Karpas-422 (cell line): Measurements from ENCODE around the gene KIF1B. TPM values are rescaled to one million over a fixed set of nuclear protein-coding genes. Genes with fewer than 3 reads are reported as not detected.
"Not testable (repeated sequence)": the region's sequence is repeated elsewhere in the genome, so short reads cannot be mapped to it uniquely, and the experiment has no call there.

Source experiments
- DNase-seq: peaks from one replicate; pipeline ENCODE4 v3.0.0-alpha.2; 2015
- H2AFZ ChIP-seq: fragments of 200-600 bp; sonication (generic); 2 replicates; pipeline ENCODE4 v1.6.1; 2014; ENCODE audit warnings: antibody characterized with exemption, low read length, mixed read lengths
- H3K27ac ChIP-seq: fragments of 200-600 bp; sonication (generic); 2 replicates; pipeline ENCODE4 v1.5.1; 2014; ENCODE audit warnings: mild to moderate bottlenecking, low read length, moderate library complexity
- H3K27me3 ChIP-seq: fragments of 200-600 bp; sonication (generic); 2 replicates; pipeline ENCODE4 v1.6.1; 2014; ENCODE audit warnings: low read length, mixed read lengths
- H3K36me3 ChIP-seq: fragments of 200-600 bp; sonication (generic); 2 replicates; pipeline ENCODE4 v1.6.1; 2014; ENCODE audit warnings: low read length, mixed read lengths; ENCODE audit not compliant: insufficient read depth
- H3K4me1 ChIP-seq: fragments of 200-600 bp; sonication (generic); 2 replicates; pipeline ENCODE4 v1.6.1; 2014; ENCODE audit warnings: mild to moderate bottlenecking, low read length, mixed read lengths
- H3K4me2 ChIP-seq: fragments of 200-600 bp; sonication (generic); 2 replicates; pipeline ENCODE4 v1.6.1; 2014; ENCODE audit warnings: low read length, low read depth, mild to moderate bottlenecking; ENCODE audit not compliant: poor library complexity, severe bottlenecking
- H3K4me3 ChIP-seq: fragments of 200-600 bp; sonication (generic); 2 replicates; pipeline ENCODE4 v1.5.1; 2014; ENCODE audit warnings: mild to moderate bottlenecking, antibody characterized with exemption, low read length, mixed read lengths
- H3K79me2 ChIP-seq: fragments of 200-600 bp; sonication (generic); 2 replicates; pipeline ENCODE4 v1.6.1; 2014; ENCODE audit warnings: mild to moderate bottlenecking, low read length, mixed read lengths
- H3K9ac ChIP-seq: fragments of 200-600 bp; sonication (generic); 2 replicates; pipeline ENCODE4 v1.6.0; 2014; ENCODE audit warnings: low read length
- H3K9me2 ChIP-seq: fragments of 200-600 bp; sonication (generic), shearing (Covaris generic); replicated peaks from 2 replicates; pipeline ENCODE4 v1.6.0; 2014; ENCODE audit warnings: mild to moderate bottlenecking, low read length, moderate library complexity; ENCODE audit not compliant: insufficient read depth
- H3K9me3 ChIP-seq: fragments of 300-700, 200-600 bp; sonication (generic); 2 replicates; pipeline ENCODE4 v1.6.1; 2014; ENCODE audit warnings: low read length, mixed read lengths
- H4K20me1 ChIP-seq: fragments of 200-600 bp; sonication (generic); 2 replicates; pipeline ENCODE4 v1.6.1; 2014; ENCODE audit warnings: mild to moderate bottlenecking, antibody characterized with exemption, low read length, low read depth; ENCODE audit not compliant: insufficient read depth
- total RNA-seq: library from RNA; depleted of rRNA; stranded (reverse); fragments of >200 nt; shearing (Covaris generic); gene quantifications from 2 replicates; pipeline ENCODE4 v1.2.3, GENCODE V29; 2014; ENCODE audit warnings: low replicate concordance

Gene KIF1B
- total RNA-seq, 1 experiment from 2014 or later, result 3.7 TPM

DNA sequence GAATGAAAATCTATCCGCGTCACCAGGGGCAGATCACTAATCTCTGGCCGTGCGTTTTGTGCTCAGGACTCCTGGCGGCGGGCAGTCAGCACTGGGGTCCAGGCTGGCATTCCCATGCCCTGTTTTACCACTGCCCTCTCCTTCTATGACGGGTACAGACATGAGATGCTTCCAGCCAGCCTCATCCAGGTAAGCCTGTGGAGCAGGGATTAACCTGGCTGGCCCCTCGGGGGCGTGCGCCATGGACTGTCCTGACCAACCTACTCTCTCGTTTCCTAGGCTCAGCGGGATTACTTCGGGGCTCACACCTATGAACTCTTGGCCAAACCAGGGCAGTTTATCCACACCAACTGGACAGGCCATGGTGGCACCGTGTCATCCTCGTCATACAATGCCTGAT is 209.0 kb downstream of the KIF1B start:
- no peaks in the 10 kb centered on the region for H3K79me2 ChIP-seq
- DNase-seq, result peak; percentile 32
- H3K9me3 ChIP-seq, result no peaks in the 10 kb centered on the region
- H4K20me1 ChIP-seq, result no peaks in the 10 kb centered on the region
- peaks cover 26% of the 10 kb centered on the region for H3K36me3 ChIP-seq
- no peaks in the 10 kb centered on the region for H3K27me3 ChIP-seq
- H2AFZ ChIP-seq, result no peak overlapping the region
- H3K9ac ChIP-seq, result no peak overlapping the region
- H3K27ac ChIP-seq, result no peak overlapping the region
- H3K9me2 ChIP-seq, result no peaks in the 10 kb centered on the region
- no peaks in the 10 kb centered on the region for H3K4me1 ChIP-seq
- H3K4me3 ChIP-seq, result no peak overlapping the region
- H3K4me2 ChIP-seq, result no peak overlapping the region

- no peaks in the 10 kb centered on the region for H3K27me3 ChIP-seq
- H2AFZ ChIP-seq, result no peak overlapping the region
- no peak for DNase-seq
- no peaks in the 10 kb centered on the region for H3K9me2 ChIP-seq
- H3K9me3 ChIP-seq, result no peaks in the 10 kb centered on the region
- H4K20me1 ChIP-seq, result no peaks in the 10 kb centered on the region
- H3K27ac ChIP-seq, result no peak overlapping the region
- no peak overlapping the region for H3K9ac ChIP-seq
- H3K4me3 ChIP-seq, result no peak overlapping the region
- peaks cover 14% of the 10 kb centered on the region for H3K36me3 ChIP-seq
- H3K4me1 ChIP-seq, result no peaks in the 10 kb centered on the region
- no peak overlapping the region for H3K4me2 ChIP-seq
- no peaks in the 10 kb centered on the region for H3K79me2 ChIP-seq
Measured at GRCh38 chr1:10421637-10422036, 211.3 kb downstream of the KIF1B start.

DNA sequence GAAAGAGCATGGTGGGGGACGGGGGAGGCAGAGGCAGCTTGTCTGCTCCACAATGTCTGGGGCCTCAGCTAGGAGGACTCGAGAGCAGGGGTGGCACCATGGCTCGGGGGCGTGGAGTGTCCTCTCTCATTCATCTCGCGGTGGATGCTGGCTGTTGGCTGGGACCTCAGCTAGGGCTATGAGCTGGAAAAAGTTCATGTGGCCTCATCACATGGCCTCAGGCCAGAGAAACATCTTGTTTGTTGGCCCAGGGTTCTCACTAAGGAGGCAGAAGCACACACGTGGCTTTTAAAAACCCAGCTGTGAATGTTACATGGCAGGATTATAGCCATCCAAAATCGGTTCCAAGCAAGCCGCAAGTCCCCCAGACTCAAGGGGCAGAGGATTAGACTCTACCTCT is 213.7 kb downstream of the KIF1B start:
- no peak overlapping the region for H2AFZ ChIP-seq
- no peak overlapping the region for H3K27ac ChIP-seq
- no peaks in the 10 kb centered on the region; the same call in 1 of the 2 replicates for H3K36me3 ChIP-seq
- no peaks in the 10 kb centered on the region for H3K9me2 ChIP-seq
- H3K9me3 ChIP-seq, result no peaks in the 10 kb centered on the region
- no peak overlapping the region for H3K4me2 ChIP-seq
- no peaks in the 10 kb centered on the region; the same call in 1 of the 2 replicates for H3K27me3 ChIP-seq
- H3K79me2 ChIP-seq, result no peaks in the 10 kb centered on the region
- no peak for DNase-seq
- H3K4me1 ChIP-seq, result no peaks in the 10 kb centered on the region
- no peak overlapping the region for H3K4me3 ChIP-seq
- no peaks in the 10 kb centered on the region for H4K20me1 ChIP-seq
- H3K9ac ChIP-seq, result no peak overlapping the region

GRCh38 chr1:10424651-10425050 is 214.3 kb downstream of the KIF1B start:
- no peak for DNase-seq
- H3K4me2 ChIP-seq, result no peak overlapping the region
- H3K9me2 ChIP-seq, result no peaks in the 10 kb centered on the region
- H3K27ac ChIP-seq, result no peak overlapping the region
- no peaks in the 10 kb centered on the region; the same call in 1 of the 2 replicates for H3K36me3 ChIP-seq
- no peaks in the 10 kb centered on the region for H3K9me3 ChIP-seq
- H3K4me1 ChIP-seq, result peaks cover 4% of the 10 kb centered on the region
- H3K4me3 ChIP-seq, result no peak overlapping the region
- no peak overlapping the region for H3K9ac ChIP-seq
- H4K20me1 ChIP-seq, result no peaks in the 10 kb centered on the region
- H3K27me3 ChIP-seq, result no peaks in the 10 kb centered on the region; the same call in 1 of the 2 replicates
- no peak overlapping the region for H2AFZ ChIP-seq
- no peaks in the 10 kb centered on the region for H3K79me2 ChIP-seq

- not testable (repeated sequence) for H3K9ac ChIP-seq, DNase-seq, H3K4me2 ChIP-seq, H3K9me2 ChIP-seq, H3K4me3 ChIP-seq, H2AFZ ChIP-seq, H3K79me2 ChIP-seq, H3K27me3 ChIP-seq, H3K4me1 ChIP-seq, H3K9me3 ChIP-seq, H3K36me3 ChIP-seq, H4K20me1 ChIP-seq, H3K27ac ChIP-seq
Measured at GRCh38 chr1:10425826-10426534, 215.6 kb downstream of the KIF1B start.

DNA sequence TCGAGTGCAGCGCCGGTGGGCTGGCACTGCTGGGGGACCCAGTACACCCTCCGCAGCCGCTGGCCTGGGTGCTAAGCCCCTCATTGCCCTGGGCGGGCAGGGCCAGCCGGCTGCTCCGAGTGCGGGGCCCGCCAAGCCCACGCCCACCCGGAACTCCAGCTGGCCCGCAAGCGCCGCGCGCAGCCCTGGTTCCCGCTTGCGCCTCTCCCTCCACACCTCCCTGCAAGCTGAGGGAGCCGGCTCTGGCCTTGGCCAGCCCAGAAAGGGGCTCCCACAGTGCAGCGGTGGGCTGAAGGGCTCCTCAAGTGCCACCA is 216.1 kb downstream of the KIF1B start:
- H3K4me1 ChIP-seq, result peaks cover 13% of the 10 kb centered on the region
- not testable (repeated sequence) for H3K9me3 ChIP-seq, H2AFZ ChIP-seq, H3K9ac ChIP-seq, H4K20me1 ChIP-seq, H3K4me2 ChIP-seq, H3K9me2 ChIP-seq, H3K27ac ChIP-seq, DNase-seq, H3K36me3 ChIP-seq, H3K27me3 ChIP-seq, H3K79me2 ChIP-seq, H3K4me3 ChIP-seq

GRCh38 chr1:10428984-10429383 is 218.6 kb downstream of the KIF1B start:
- Histone ChIP-seq H3K9me3 (no peaks in the 10 kb centered on the region), H3K27ac (no peak overlapping the region), H3K4me1 (peaks cover 36% of the 10 kb centered on the region), H3K36me3 (no peaks in the 10 kb centered on the region), H4K20me1 (no peaks in the 10 kb centered on the region), H3K4me2 (no peak overlapping the region), H3K9me2 (no peaks in the 10 kb centered on the region), H2AFZ (no peak overlapping the region), H3K4me3 (no peak overlapping the region), H3K79me2 (peaks cover 33% of the 10 kb centered on the region), H3K9ac (no peak overlapping the region), H3K27me3 (no peaks in the 10 kb centered on the region; the same call in 1 of the 2 replicates)
- DNase-seq, result no peak

DNA sequence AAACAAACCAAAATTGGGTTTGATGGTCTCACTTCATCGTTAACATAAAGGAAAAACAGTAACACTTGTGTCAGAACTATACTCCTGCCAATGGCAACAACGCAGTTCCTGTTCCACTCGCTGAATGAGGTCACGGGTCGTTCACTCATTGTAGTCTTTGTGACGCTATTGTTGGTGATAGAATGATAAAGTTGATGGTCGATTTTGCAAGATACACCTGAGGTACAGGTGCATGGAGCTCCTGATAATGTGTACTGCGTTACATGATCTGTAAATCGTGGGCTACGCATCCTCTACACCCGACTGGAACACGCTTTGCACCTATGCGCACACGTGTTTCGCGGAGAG is 219.5 kb downstream of the KIF1B start:
- no peaks in the 10 kb centered on the region for H3K9me2 ChIP-seq
- peak overlapping the region; percentile 93 for H2AFZ ChIP-seq
- peak; percentile 56 for DNase-seq
- peak overlapping the region; percentile 86 for H3K4me2 ChIP-seq
- H3K9ac ChIP-seq, result peak overlapping the region; percentile 95
- no peaks in the 10 kb centered on the region for H3K9me3 ChIP-seq
- peak overlapping the region; percentile 95 for H3K4me3 ChIP-seq
- H4K20me1 ChIP-seq, result no peaks in the 10 kb centered on the region
- H3K36me3 ChIP-seq, result no peaks in the 10 kb centered on the region
- H3K27me3 ChIP-seq, result no peaks in the 10 kb centered on the region; the same call in 1 of the 2 replicates
- no peak overlapping the region for H3K27ac ChIP-seq
- peaks cover 41% of the 10 kb centered on the region for H3K79me2 ChIP-seq
- peaks cover 40% of the 10 kb centered on the region for H3K4me1 ChIP-seq
